ENCODE data around the gene GPR39.

- TF ChIP-seq POLR2AphosphoS5 (IDR thresholded peaks at IDR 0.05) (no peak), CTCF (IDR thresholded peaks at IDR 0.05) (no peak), POLR2A (IDR thresholded peaks at IDR 0.05) (no peak), EP300 (IDR thresholded peaks at IDR 0.05) (no peak)
These were observed 79.3 kb downstream of the GPR39 start for GRCh38 chr2:132495881-132496280.
